ENCODE data around the gene PARVB. TPM values are rescaled to one million over a fixed set of nuclear protein-coding genes. Genes with fewer than 3 reads are reported as not detected.

PARVB gene
- total and polyA plus RNA-seq, 8 donors = 3.8 to 27.3 (median 10.4) TPM

GRCh38 chr22:44182588-44183286 lies 158.6 kb downstream of the PARVB start:
- peak overlapping the region in 2 of 4 donors; percentile 47 to 70 for H3K27ac ChIP-seq
- no peak for TF ChIP-seq CTCF (IDR thresholded peaks at IDR 0.05)
- no peak for FAIRE-seq
- no peaks in the 10 kb centered on the region for H3K9me3 ChIP-seq
- no peaks in the 10 kb centered on the region for H3K36me3 ChIP-seq
- H3K4me1 ChIP-seq = no peaks in the 10 kb centered on the region
- peak in 3 of 4 donors; percentile 41 to 79 (median 78) for ATAC-seq
- WGBS, 2 donors = 62 to 72% methylated on average over 17 of the region's 17 CpGs
- peak overlapping the region in 1 of 4 donors; percentile 27 for H3K4me3 ChIP-seq
- DNase-seq = peak in 2 of 6 donors; percentile 54 to 61
- H3K27me3 ChIP-seq = no peaks in the 10 kb centered on the region
- intact Hi-C loops (cut with DNase I) = no loop called here

- H3K4me3 ChIP-seq = no peak overlapping the region
- H3K9me3 ChIP-seq = no peaks in the 10 kb centered on the region
- no peak for ATAC-seq
- no peaks in the 10 kb centered on the region for H3K36me3 ChIP-seq
- no peaks in the 10 kb centered on the region for H3K27me3 ChIP-seq
- intact Hi-C loops (cut with DNase I) = no loop called here
- no peaks in the 10 kb centered on the region for H3K4me1 ChIP-seq
- 47 to 54% methylated on average over 8 of the region's 8 CpGs for WGBS, 2 donors
- no peak for FAIRE-seq
- no peak overlapping the region for H3K27ac ChIP-seq
- DNase-seq = no peak
- no peak for TF ChIP-seq CTCF (IDR thresholded peaks at IDR 0.05)
These were observed 159.1 kb downstream of the PARVB start for GRCh38 chr22:44183287-44183588.

GRCh38 chr22:44184006-44184405 lies 159.9 kb downstream of the PARVB start:
- intact Hi-C loops (cut with DNase I) = no loop called here
- WGBS, 2 donors = 54 to 66% methylated on average over 4 of the region's 4 CpGs
- DNase-seq (no peak), FAIRE-seq (no peak), ATAC-seq (no peak)
- Histone ChIP-seq H3K4me3 (no peak overlapping the region), H3K27me3 (no peaks in the 10 kb centered on the region), H3K9me3 (no peaks in the 10 kb centered on the region), H3K36me3 (no peaks in the 10 kb centered on the region), H3K4me1 (no peaks in the 10 kb centered on the region), H3K27ac (no peak overlapping the region)
- TF ChIP-seq CTCF (IDR thresholded peaks at IDR 0.05) = no peak

- intact Hi-C loops (cut with DNase I) = no loop called here
- no peaks in the 10 kb centered on the region for H3K27me3 ChIP-seq
- no peak for ATAC-seq
- no peak for TF ChIP-seq CTCF (IDR thresholded peaks at IDR 0.05)
- DNase-seq = peak in 1 of 6 donors; percentile 26
- H3K27ac ChIP-seq = no peak overlapping the region
- no peaks in the 10 kb centered on the region for H3K4me1 ChIP-seq
- FAIRE-seq = no peak
- H3K36me3 ChIP-seq = no peaks in the 10 kb centered on the region
- WGBS, 2 donors = 73 to 80% methylated on average over 16 of the region's 16 CpGs
- no peaks in the 10 kb centered on the region for H3K9me3 ChIP-seq
- no peak overlapping the region for H3K4me3 ChIP-seq
These were observed 161.4 kb downstream of the PARVB start for GRCh38 chr22:44185237-44186120.

- Histone ChIP-seq H3K27me3 (no peaks in the 10 kb centered on the region), H3K4me3 (no peak overlapping the region), H3K9me3 (no peaks in the 10 kb centered on the region), H3K4me1 (no peaks in the 10 kb centered on the region), H3K27ac (no peak overlapping the region), H3K36me3 (no peaks in the 10 kb centered on the region)
- TF ChIP-seq CTCF (IDR thresholded peaks at IDR 0.05) = no peak
- intact Hi-C loops (cut with DNase I) = no loop called here
- WGBS, 2 donors = 57 to 67% methylated on average over 8 of the region's 8 CpGs
- ATAC-seq = no peak
- FAIRE-seq = no peak
- peak in 1 of 6 donors; percentile 36 for DNase-seq
These were observed 162.0 kb downstream of the PARVB start for GRCh38 chr22:44186121-44186510.
